Measurements from ENCODE around the gene IRF3.

Gene IRF3

GRCh38 chr19:49665036-49665350 lies 664 bp downstream of the IRF3 start:
- no peak for DNase-seq

GRCh38 chr19:49664171-49665035 lies 1.3 kb downstream of the IRF3 start:
- DNase-seq: peak; percentile 87

GRCh38 chr19:49663224-49663623 lies 2.4 kb downstream of the IRF3 start:
- DNase-seq: no peak

- no peak for DNase-seq
Observed at GRCh38 chr19:49662011-49662410, 3.6 kb downstream of the IRF3 start.

- no peak for DNase-seq
Observed at GRCh38 chr19:49660338-49660961, 5.2 kb downstream of the IRF3 start.

GRCh38 chr19:49658566-49659442 lies 6.9 kb downstream of the IRF3 start:
- no peak for DNase-seq

GRCh38 chr19:49658139-49658517 lies 7.5 kb downstream of the IRF3 start:
- no peak for DNase-seq

- no peak for DNase-seq
Observed at GRCh38 chr19:49657493-49658138, 8.0 kb downstream of the IRF3 start.

- no peak for DNase-seq
Observed at GRCh38 chr19:49656456-49657109, 9.1 kb downstream of the IRF3 start.

- DNase-seq: no peak
Observed at GRCh38 chr19:49655570-49656455, 9.8 kb downstream of the IRF3 start.

- no peak for DNase-seq
Observed at GRCh38 chr19:49654581-49654980, 11.1 kb downstream of the IRF3 start.

GRCh38 chr19:49653466-49653806 lies 12.2 kb downstream of the IRF3 start:
- DNase-seq: no peak

- DNase-seq: no peak
Observed at GRCh38 chr19:49652551-49653465, 12.8 kb downstream of the IRF3 start.

- DNase-seq: no peak
Observed at GRCh38 chr19:49651820-49652550, 13.7 kb downstream of the IRF3 start.

GRCh38 chr19:49651029-49651819 lies 14.4 kb downstream of the IRF3 start:
- DNase-seq: no peak

GRCh38 chr19:49646586-49646985 lies 19.1 kb downstream of the IRF3 start:
- no peak for DNase-seq

- no peak for DNase-seq
Observed at GRCh38 chr19:49645995-49646394, 19.7 kb downstream of the IRF3 start.

GRCh38 chr19:49645592-49645991 lies 20.1 kb downstream of the IRF3 start:
- DNase-seq: no peak

- DNase-seq: peak; percentile 16
Observed at GRCh38 chr19:49643466-49643865, 22.2 kb downstream of the IRF3 start.
